Stimulated activated CD8-positive, alpha-beta memory T cell treated with anti-CD3 and anti-CD28 coated beads, Interleukin-7, amount 100 ng/mL, for 24 hours (primary cell): ENCODE measurements around the gene ZNF502.
"Not testable (repeated sequence)": the region's sequence is repeated elsewhere in the genome, so short reads cannot be mapped to it uniquely, and the experiment has no call there.

Experiments used
- DNase-seq: peaks from one replicate; pipeline ENCODE4 v3.0.0-alpha.2; 2020; ENCODE audit warnings: low read depth

ZNF502 gene

GRCh38 chr3:44712455-44713075 is at the start of gene ZNF502:
Gene ZNF502, plus strand, starts transcription at chr3:44712660. Its CDS starts 7,602 bp downstream, at chr3:44720262.
- peak; percentile 50 for DNase-seq

GRCh38 chr3:44665173-44665572 is 47.3 kb upstream of the ZNF502 start:
- DNase-seq = no peak

- no peak for DNase-seq
Measured at GRCh38 chr3:44666346-44666745, 46.1 kb upstream of the ZNF502 start.

GRCh38 chr3:44669760-44670159 is 42.7 kb upstream of the ZNF502 start:
- no peak for DNase-seq

- not testable (repeated sequence) for DNase-seq
Measured at GRCh38 chr3:44673466-44673865, 39.0 kb upstream of the ZNF502 start.

GRCh38 chr3:44674211-44674610 is 38.2 kb upstream of the ZNF502 start:
- DNase-seq = no peak

DNA sequence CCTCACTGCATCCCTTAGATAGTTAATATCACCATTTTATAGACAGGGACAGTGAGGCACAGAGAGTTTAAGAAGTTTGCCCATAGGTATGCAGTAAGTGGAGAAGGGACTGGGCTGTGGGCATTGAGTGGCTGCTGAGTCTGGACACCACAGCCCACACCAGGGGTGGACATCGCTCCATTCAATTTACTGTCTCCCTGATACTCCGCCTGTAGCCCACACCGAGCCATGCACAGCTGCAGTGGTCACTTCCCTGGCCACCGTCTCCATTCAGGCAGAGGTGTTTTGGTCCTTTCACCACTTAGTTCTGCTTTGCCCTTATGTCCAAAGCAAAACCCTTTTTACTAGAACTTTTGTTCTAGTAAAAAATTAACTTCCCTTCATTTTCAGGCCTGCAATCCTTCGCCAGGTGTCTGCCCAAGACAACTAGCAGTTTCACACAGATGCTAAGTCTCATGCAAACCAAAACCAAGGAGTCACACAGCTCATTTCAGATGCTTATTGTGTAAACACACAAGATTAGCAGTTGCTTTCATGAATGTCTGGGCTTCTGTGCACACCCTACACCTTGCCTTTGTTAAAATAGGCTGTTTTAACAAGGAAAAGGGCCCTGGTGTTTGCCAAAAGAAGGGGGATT is 33.9 kb upstream of the ZNF502 start:
- no peak for DNase-seq

DNA sequence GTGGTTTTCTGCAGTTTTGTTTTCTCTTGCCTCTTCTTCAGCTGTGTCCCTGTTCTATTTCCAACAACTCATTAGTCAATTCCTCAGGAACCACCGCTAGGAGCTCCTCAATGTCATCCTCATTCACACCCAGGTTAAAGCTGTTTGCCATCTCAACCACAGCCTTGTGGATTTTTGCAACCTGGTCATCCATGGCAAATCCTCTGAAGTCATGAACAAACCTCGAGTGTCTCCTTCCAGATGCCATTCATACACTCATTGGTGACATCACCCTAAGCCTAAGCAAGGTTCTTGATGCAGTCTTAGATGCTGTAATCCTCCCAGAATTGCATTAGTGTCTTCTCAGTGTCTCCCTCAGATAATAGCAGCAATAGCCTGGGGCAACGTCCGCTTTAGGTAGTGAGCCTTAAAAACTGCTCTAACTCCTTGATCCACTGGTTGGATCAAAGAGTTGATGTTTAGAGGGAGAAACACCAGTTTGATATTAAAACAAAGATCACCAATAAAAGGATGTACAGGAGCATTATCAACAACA is 31.5 kb upstream of the ZNF502 start:
- no peak for DNase-seq

GRCh38 chr3:44682182-44682896 is 30.1 kb upstream of the ZNF502 start:
- no peak for DNase-seq

GRCh38 chr3:44685128-44685800 is 27.2 kb upstream of the ZNF502 start:
- peak; percentile 24 for DNase-seq

DNA sequence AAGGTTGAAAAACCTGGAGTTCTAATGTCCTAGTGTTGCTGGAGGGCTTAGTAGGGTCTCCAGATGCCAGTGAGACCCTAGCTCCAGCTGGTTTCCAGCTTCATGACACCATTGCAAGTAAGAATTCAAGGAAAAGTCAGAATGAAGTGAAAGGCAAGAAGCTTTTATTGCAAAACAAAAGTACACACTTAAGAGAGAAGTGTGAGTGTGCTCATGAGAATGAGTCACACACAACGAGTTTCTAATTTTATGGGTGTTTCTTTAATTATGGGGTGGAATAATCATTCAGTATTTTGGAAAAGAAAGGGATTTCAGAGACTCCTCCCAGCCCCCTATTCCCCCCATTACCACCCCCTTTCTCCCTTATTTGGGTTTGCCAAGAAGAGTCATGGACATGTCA is 24.6 kb upstream of the ZNF502 start:
- DNase-seq = no peak

DNA sequence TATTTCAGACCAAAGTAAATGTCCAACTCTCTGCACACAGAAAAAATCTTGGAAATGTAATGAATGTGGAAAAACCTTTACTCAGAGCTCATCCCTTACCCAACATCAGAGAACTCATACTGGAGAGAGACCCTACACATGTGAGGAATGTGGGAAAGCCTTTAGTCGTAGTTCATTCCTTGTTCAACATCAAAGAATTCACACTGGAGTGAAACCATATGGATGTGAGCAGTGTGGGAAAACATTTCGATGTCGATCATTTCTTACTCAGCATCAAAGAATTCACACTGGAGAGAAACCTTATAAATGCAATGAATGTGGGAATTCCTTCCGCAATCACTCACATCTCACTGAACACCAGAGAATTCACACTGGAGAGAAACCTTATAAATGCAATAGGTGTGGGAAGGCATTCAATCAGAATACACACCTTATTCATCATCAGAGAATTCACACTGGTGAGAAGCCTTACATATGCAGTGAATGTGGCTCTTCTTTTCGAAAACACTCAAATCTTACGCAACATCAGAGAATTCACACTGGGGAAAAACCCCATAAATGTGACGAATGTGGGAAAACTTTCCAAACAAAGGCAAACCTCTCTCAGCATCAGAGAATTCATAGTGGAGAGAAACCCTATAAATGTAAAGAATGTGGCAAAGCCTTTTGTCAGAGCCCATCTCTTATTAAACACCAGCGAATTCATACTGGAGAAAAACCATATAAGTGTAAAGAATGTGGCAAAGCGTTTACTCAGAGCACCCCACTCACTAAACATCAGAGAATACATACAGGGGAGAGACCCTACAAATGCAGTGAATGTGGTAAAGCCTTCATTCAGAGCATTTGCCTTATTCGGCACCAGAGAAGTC is 9.0 kb downstream of the ZNF502 start:
- no peak for DNase-seq

DNA sequence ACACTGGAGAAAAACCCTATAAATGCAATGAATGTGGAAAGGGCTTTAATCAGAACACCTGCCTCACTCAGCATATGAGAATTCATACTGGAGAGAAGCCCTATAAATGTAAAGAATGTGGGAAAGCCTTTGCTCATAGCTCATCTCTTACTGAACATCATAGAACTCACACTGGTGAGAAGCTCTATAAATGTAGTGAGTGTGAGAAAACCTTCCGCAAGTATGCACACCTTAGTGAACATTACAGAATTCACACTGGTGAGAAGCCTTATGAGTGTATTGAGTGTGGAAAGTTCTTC is 9.6 kb downstream of the ZNF502 start:
- DNase-seq = no peak

GRCh38 chr3:44729384-44729910 is 17.0 kb downstream of the ZNF502 start, which contains the start of gene ZNF501:
Gene ZNF501, plus strand, starts transcription at chr3:44729635. Its CDS starts 4,787 bp downstream, at chr3:44734422.
- peak; percentile 85 for DNase-seq

GRCh38 chr3:44734646-44735168 is 22.2 kb downstream of the ZNF502 start:
- DNase-seq = no peak

GRCh38 chr3:44761101-44761423 is 48.6 kb downstream of the ZNF502 start:
- peak; percentile 1 for DNase-seq

DNA sequence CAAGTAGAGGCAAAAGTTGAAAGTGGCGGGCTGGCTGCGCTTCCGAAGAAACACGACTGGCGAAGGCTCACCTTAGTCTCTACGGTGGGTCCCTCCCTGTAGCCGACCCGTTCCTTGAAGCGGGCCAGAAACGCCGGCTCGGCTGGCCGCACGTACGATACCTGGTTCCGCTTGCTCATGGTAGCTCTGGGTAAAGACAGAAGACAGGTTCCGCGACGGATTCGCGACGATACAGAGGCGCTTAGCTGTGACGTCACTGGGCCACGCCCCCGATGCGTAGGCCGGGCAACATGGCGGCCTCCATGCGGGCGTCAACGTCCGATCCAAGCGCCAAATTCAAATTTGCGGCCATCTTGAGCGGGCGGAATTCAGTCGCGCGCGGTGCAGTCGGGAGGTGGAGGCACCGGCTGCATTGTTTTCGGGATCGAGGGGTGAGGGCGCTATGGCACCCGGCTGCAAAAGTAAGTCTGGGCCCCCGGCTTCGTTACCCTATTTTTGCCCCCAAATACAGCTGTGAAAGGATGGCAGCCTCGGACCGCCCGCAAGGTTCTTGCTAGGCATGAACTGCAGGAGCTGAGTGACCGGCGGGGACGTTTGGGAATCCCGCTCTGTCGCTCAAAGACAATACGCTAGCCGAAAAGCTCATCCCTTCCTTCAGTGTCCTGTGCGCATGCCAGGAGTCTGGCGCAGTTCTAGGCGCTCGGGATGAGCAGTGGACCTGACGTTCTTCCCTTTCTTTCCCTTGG is 49.1 kb downstream of the ZNF502 start, which contains the start of the genes KIAA1143 and KIF15:
TSS of gene KIAA1143 (minus strand) at position 196 of the 746 bp plus-strand sequence. CDS start at position 179, 17 bp downstream.
TSS of gene KIF15 (plus strand) at position 371 of the 746 bp plus-strand sequence. CDS start at position 443, 72 bp downstream.
- DNase-seq = peak; percentile 98

DNA sequence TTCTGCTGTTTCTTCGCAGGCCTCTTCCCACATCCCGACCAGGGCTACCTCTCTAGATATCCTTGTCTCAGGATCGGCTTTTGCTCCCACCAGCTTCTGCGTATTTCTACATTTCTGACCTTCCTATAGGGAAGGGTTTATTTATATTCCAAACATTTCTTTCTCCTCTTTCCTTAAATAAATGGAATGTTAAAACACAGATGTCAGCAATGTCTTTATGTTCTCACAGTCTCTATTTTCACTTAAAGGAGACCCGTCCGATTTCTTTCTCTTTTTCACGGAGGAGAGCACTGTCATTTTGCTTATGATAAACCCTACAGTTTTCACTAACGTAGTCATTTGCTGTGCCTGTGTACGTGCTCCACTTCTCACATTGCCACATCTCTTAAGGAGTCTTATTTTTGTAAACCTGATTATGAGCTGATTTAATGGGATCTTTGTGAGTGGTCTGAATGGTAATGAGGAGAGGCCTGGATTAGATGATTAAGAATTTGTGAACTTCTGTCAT is 49.8 kb downstream of the ZNF502 start:
- DNase-seq = no peak

- no peak for DNase-seq
Measured at GRCh38 chr3:44762690-44763089, 50.2 kb downstream of the ZNF502 start.

DNA sequence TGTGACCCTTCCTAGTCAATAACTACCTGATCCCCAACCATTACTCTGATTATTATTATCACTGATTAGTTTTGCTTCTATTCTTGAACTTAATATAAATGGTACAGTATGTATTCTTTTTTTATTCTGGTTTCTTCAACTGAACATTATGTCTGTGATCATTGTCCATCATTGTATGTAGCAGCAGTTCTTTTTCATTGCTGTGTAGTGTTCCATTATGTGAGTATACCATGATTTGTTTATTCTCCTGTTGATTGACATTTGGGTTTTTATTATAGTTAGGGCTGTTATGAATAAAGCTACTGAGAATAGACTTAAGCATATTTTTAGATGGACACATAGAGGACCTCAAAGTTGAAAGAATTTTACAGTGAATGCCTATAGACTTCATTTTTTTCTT is 51.8 kb downstream of the ZNF502 start:
- no peak for DNase-seq
